Stimulated activated CD4-positive, alpha-beta T cell treated with anti-CD3 and anti-CD28 coated beads, Interleukin-15, amount 100 ng/mL, for 1 hour (primary cell): ENCODE measurements around the gene CRK.
"Not testable (repeated sequence)": the region's sequence is repeated elsewhere in the genome, so short reads cannot be mapped to it uniquely, and the experiment has no call there.

Experiments
- DNase-seq, 2 donors: peaks; one replicate each; pipeline ENCODE4 v3.0.0-alpha.2; 2020; ENCODE audit warnings: low read depth in 1 of 2, low spot score in 1 of 2

Gene CRK

DNA sequence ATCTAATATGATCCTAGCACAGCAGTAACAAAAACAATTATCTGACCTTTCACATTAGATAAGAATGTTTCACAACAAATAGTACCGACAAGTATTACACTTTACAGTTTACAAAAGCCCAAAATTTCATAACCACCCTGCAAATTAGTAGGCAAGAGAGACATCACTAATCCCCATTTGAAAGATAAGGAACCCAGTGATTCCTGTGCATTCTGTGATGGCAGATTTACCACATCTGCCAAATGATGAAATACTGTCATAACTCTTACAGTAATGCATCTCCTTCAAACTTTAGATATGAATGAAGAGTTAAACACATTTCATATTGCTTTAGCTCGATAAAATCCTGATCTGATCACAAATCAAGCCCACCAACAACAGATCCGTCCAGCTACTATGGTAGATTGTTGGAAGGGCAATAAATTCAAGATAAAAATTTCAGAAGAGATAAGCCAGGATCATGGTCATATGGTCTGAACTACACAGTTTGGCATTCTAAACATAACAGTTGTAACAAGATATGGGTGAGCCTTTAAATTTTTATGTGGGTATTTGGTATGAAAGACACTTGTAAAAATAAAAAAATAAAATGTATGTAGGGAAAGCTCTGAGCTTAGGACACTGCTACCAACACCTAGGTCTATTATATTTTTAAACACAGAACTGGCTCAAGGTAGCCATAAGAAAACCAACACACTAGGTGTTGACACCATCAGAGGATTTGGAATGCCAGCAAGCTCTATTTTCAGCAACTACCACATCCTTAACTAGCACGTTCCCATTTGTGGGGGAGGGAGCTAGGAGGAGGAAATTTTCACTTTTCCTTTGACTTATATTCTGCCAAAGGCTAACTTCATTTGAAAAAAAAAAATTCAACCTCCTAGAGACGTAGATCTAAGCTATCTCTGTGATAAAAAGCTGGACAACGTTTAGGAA lies 65.3 kb downstream of the CRK start:
- no peak for DNase-seq

DNA sequence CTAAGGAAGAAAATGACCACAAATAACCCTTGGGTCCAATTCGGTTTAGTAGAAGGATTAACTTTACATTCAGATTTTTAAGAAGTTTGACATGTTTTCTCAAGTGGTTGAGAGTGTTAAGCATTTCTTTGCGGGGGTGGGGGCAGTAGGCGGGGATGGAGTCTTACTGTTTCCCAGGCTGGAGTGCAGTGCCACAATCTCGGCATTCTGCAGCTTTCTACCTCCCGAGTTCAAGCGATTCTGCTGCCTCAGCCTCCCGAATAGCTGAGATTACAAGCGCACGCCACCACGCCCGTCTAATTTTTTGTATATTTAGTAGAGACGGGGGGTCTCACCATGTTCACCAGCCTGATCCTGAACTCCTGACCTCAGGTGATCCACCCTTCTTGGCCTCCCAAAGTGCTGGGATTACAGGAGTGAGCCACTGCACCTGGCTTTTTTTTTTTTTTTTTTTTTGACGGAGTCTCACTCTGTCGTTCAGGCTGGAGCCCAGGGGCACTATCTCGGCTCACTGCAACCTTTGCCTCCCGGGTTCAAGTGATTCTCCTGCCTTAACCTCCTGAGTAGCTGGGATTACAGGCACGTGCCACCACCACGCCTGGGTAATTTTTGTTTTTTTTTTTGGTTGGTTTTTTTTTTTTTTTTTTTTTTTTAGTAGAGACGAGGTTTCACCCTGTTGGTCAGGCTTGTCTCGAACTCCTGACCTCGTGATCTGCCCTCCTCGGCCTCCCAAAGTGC lies 68.4 kb downstream of the CRK start:
- DNase-seq: not testable (repeated sequence)

- DNase-seq: not testable (repeated sequence)
Measured at GRCh38 chr17:1386675-1387190, 69.3 kb downstream of the CRK start.

- no peak for DNase-seq
Measured at GRCh38 chr17:1386265-1386664, 69.8 kb downstream of the CRK start.

- no peak for DNase-seq
Measured at GRCh38 chr17:1385861-1386260, 70.2 kb downstream of the CRK start.

DNA sequence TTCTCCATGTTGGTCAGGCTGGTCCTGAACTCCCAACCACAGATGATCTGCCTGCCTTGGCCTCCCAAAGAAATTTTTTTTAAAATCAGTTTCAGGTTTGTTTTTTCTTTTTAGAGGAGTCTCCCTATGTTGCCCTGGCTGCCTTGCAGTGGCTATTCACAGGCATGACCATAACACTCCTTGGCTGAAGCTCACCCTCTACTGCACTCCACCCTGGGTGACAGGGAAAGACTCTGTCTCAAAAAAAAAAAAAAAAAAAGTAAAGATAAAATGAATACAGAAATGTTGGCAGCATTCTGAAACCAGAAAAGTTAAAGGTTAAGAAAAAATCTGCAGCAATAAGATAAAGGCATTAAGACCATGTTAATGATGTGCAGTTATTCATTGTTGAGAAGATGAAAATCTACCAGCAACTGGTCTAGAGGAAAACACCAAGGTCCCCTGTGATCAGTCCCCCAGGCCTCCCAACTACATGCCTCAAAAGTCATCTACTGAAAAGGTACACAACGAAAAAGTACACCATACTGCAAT lies 71.1 kb downstream of the CRK start:
- DNase-seq: no peak

GRCh38 chr17:1379930-1380313 lies 76.1 kb downstream of the CRK start:
- DNase-seq: no peak

DNA sequence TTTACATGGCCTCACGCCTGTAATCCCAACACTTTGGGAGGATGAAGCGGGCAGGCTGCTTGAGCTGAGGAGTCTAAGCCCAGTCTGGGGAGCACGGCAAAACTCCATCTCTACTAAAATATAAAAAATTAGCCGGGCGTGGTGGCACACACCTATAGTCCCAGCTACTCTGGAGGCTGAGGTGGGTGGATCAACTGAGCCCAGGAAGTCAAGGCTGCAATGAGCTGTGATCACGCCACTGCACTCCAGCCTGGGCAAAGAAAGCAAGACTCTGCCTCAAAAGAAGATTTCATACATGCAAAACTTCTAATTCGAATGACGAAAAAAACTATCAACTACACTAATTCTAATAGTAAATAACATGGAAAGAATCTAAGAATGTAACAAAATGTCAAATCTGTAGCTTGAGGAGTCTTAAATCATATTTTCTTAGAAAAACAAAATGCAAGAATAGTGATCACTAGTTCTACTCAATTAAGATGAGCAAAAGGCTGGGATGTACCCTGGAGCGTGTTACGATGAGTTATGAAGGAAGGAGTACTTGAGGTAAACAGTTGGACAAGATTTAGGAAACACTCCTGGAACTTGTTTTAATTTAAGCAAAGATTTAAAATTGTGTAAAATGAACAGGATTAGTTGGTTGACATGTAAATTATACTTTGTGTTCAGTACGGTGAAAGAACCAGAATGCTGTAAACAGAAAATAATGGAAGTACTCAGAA lies 76.7 kb downstream of the CRK start:
- DNase-seq: no peak

DNA sequence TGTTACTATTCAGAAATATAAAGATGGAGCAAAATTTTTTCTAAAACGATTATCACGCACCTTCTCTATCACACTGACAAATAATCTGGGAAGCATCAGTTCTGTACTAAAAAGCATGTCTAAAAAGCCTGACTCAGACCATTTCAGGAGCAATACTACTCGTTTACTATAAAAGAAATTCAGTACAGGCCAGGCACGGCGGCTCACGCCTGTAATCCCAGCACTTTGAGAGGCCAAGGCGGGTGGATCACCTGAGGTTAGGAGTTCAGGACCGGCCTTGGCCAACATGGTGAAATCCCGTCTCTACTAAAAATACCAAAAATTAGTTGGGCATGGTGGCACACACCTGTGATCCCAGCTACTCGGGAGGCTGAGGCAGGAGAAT lies 77.6 kb downstream of the CRK start:
- not testable (repeated sequence) for DNase-seq

- DNase-seq: no peak
Measured at GRCh38 chr17:1377334-1377733, 78.7 kb downstream of the CRK start.

GRCh38 chr17:1376061-1376460 lies 80.0 kb downstream of the CRK start:
- no peak for DNase-seq

DNA sequence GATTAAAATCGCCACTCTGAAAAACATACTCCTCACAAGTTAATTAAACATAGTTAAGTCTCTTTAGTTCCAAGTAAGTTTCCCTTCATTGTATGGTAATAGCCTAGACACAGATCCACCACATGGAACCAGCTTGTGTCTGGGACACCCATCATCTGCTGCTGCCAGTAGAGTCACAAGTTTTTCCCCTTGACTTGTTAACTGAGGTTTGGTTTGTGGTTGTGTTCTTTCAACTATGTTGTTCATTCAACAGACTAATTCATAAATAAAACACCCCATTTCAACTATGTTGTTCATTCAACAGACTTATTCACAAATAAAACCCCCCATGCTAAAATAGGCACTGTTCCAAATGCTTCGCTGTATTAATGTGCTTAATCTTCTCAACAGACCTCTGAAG lies 80.4 kb downstream of the CRK start:
- DNase-seq: no peak

- no peak for DNase-seq
Measured at GRCh38 chr17:1374431-1375177, 81.4 kb downstream of the CRK start.

- no peak for DNase-seq
Measured at GRCh38 chr17:1373707-1374237, 82.3 kb downstream of the CRK start.

DNA sequence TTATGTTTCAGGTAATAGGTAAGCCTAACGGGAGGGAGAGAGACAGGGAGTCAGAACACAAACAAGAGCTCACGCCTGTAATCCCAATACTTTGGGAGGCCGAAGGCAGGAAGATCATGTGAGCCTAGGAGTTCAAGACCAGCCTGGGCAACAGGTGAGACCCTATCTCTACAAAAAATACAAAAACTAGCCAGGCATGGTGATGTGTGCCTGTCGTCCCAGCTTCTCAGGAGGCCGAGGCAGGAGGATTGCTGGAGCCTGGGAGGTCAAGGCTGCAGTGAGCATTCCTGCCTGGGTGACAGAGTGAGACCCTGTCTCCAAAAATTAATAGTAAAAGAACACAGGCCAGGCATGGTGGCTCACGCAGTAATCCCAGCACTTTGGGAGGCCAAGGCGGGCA lies 83.4 kb downstream of the CRK start:
- DNase-seq: no peak

DNA sequence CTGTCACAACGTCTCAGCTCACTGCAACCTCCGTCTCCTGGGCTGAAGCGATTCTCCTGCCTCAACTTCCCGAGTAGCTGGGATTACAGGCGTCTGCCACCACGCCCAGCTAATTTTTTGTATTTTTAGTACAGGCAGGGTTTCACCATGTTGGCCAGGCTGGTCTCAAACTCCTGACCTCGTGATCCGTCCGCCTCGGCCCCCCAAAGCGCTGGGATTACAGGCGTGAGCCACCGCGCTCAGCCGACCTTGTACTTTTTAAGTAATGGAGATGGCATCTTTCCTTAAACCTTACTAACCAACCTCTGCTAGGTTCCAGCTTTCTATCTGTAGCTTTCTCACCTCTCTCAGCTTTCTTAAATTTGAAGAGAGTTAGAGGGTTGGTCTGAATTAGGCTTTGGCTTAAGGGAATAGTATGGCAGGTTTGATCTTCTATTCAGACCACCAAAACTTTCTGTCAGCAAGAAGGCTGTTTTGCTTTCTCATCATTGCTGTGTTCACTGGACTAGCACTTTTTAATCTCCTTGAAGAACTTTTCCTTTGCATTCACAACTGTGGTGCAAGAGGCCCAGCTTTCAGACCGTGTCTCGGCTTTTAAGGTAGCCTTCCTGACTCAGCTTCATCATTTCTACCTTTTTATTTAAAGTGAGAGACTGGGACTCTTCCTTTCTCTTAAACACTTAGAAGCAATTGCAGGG lies 84.0 kb downstream of the CRK start:
- no peak for DNase-seq
